Measurements from ENCODE around the gene PROB1. TPM values are rescaled to one million over a fixed set of nuclear protein-coding genes. Genes with fewer than 3 reads are reported as not detected.
"Not testable (repeated sequence)": the region's sequence is repeated elsewhere in the genome, so short reads cannot be mapped to it uniquely, and the experiment has no call there.

PROB1 gene
- total RNA-seq, 1 donor from 2014 or later, result 1.6 TPM

- DNase-seq (ENCODE audit: low spot score) (no peak), ATAC-seq (no peak)
- intact Hi-C loops (cut with DNase I), result no loop called here
Measured at GRCh38 chr5:139395844-139396640, 1.1 kb upstream of the PROB1 start.

- intact Hi-C loops (cut with DNase I), result no loop called here
- DNase-seq (ENCODE audit: low spot score) (no peak), ATAC-seq (peak; percentile 1)
Measured at GRCh38 chr5:139394123-139394653, 716 bp downstream of the PROB1 start.

- ATAC-seq, result no peak
- intact Hi-C loops (cut with DNase I), result no loop called here
Measured at GRCh38 chr5:139393497-139394122, 1.3 kb downstream of the PROB1 start.

GRCh38 chr5:139392678-139393496 is 2.0 kb downstream of the PROB1 start:
- ATAC-seq, result peak; percentile 25
- DNase-seq (ENCODE audit: low spot score), result no peak
- intact Hi-C loops (cut with DNase I), result no loop called here

More at GRCh38 chr5:139393497-139394122, 1.3 kb downstream of the PROB1 start:
- no peak for DNase-seq (ENCODE audit: low spot score)

GRCh38 chr5:139392324-139392677 is 2.6 kb downstream of the PROB1 start:
- intact Hi-C loops (cut with DNase I), result no loop called here
- no peak for ATAC-seq
- DNase-seq (ENCODE audit: low spot score), result no peak

- DNase-seq (ENCODE audit: low spot score), result peak; percentile 60
- intact Hi-C loops (cut with DNase I), result no loop called here
Measured at GRCh38 chr5:139391570-139392323, 3.2 kb downstream of the PROB1 start.

GRCh38 chr5:139390639-139391569 is 4.0 kb downstream of the PROB1 start:
- peak; percentile 39 for DNase-seq (ENCODE audit: low spot score)
- no peak for ATAC-seq
- intact Hi-C loops (cut with DNase I), result no loop called here

More at GRCh38 chr5:139391570-139392323, 3.2 kb downstream of the PROB1 start:
- ATAC-seq, result no peak

- ATAC-seq, result no peak
- intact Hi-C loops (cut with DNase I), result no loop called here
Measured at GRCh38 chr5:139389701-139390638, 4.9 kb downstream of the PROB1 start, which contains the start of gene MZB1. MZB1 (minus strand) TSS chr5:139389913; CDS start chr5:139389856, 57 bp downstream.

GRCh38 chr5:139388198-139388821 is 6.6 kb downstream of the PROB1 start:
- intact Hi-C loops (cut with DNase I), result no loop called here
- DNase-seq (ENCODE audit: low spot score) (peak; percentile 36), ATAC-seq (no peak)

More at GRCh38 chr5:139389701-139390638, 4.9 kb downstream of the PROB1 start, which contains the start of gene MZB1:
- no peak for DNase-seq (ENCODE audit: low spot score)

GRCh38 chr5:139387611-139388197 is 7.2 kb downstream of the PROB1 start:
- intact Hi-C loops (cut with DNase I), result no loop called here
- DNase-seq (ENCODE audit: low spot score) (no peak), ATAC-seq (no peak)

GRCh38 chr5:139386956-139387355 is 7.9 kb downstream of the PROB1 start:
- intact Hi-C loops (cut with DNase I); ATAC-seq: not testable (repeated sequence)
- peak; percentile 30 for DNase-seq (ENCODE audit: low spot score)

GRCh38 chr5:139386050-139386438 is 8.9 kb downstream of the PROB1 start:
- no peak for DNase-seq (ENCODE audit: low spot score)

GRCh38 chr5:139385061-139386049 is 9.5 kb downstream of the PROB1 start:
- intact Hi-C loops (cut with DNase I), result no loop called here
- DNase-seq (ENCODE audit: low spot score) (no peak), ATAC-seq (peak; percentile 36)

More at GRCh38 chr5:139386050-139386438, 8.9 kb downstream of the PROB1 start:
- no peak for ATAC-seq
- intact Hi-C loops (cut with DNase I), result no loop called here

- no peak for DNase-seq (ENCODE audit: low spot score)
- ATAC-seq, result peak; percentile 4
- intact Hi-C loops (cut with DNase I), result no loop called here
Measured at GRCh38 chr5:139384591-139385051, 10.3 kb downstream of the PROB1 start.

All from sciatic nerve (tissue), 2 donors.